HG03064 (cell line): Measurements from ENCODE around the gene HPSE2.

ENCODE experiments used
- ATAC-seq: cut with Tn5 transposase; IDR thresholded peaks from one replicate; pipeline ENCODE4 v1.9.1; 2021; ENCODE audit warnings: low read depth; ENCODE audit not compliant: unreplicated experiment

The HPSE2 gene

DNA sequence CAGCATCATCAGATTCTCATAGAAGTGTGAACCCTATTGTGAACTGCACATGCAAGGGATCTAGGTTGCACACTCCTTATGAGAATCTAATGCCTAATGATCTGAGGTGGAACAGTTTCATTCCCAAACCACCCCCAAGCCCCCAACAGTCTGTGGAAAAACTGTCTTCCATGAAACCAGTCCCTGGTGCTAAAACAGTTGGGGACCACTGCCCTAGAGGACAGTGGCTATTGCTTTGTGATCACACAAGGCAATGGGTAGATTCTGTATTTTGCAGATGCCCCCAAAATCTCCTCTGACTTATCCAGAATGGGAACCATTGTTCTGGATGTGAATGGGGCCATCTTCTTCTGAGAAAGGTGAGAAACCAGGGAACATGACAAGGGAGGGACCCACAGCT, 757.8 kb downstream of the HPSE2 start:
- no peak for ATAC-seq

- no peak for ATAC-seq
These were observed 761.0 kb downstream of the HPSE2 start for GRCh38 chr10:98474628-98475027.

DNA sequence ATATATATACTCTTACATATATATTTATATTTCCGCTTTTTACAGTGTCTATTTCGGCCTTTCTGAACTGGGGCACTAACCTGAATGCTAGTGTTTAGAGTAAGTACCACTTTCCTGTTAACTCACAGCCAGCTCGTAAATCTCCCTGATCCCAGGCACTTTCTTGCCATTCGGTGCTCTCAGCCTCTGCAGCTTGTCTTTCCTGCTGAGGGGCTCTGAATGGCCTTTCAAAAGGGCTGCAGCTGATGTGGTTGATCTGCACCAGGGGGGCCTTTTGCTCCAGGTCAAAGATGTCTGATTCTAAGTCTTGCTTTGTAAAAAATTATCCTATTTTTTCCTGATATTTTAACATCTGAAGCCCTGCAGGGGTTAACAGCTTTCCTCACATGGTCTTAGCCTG, 763.5 kb downstream of the HPSE2 start:
- no peak for ATAC-seq

DNA sequence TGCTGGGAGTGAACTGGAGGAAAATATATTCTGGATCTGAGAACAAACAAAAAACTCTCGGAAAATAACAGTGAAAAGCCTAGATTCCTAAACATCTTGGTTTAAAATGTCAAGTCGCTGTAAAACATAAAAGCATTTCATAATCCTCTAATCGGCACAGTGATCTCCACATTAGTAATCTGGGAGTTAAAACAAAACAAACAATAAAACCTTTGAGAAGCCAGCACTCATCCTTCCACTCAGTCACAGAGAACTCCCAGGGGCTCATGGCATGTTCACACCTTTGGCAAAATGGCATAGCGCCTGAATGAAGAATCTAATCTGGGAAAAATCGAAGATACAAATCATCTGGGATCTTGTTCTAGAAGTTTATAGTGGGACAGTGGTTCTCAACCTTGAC, 764.8 kb downstream of the HPSE2 start:
- ATAC-seq, result no peak

DNA sequence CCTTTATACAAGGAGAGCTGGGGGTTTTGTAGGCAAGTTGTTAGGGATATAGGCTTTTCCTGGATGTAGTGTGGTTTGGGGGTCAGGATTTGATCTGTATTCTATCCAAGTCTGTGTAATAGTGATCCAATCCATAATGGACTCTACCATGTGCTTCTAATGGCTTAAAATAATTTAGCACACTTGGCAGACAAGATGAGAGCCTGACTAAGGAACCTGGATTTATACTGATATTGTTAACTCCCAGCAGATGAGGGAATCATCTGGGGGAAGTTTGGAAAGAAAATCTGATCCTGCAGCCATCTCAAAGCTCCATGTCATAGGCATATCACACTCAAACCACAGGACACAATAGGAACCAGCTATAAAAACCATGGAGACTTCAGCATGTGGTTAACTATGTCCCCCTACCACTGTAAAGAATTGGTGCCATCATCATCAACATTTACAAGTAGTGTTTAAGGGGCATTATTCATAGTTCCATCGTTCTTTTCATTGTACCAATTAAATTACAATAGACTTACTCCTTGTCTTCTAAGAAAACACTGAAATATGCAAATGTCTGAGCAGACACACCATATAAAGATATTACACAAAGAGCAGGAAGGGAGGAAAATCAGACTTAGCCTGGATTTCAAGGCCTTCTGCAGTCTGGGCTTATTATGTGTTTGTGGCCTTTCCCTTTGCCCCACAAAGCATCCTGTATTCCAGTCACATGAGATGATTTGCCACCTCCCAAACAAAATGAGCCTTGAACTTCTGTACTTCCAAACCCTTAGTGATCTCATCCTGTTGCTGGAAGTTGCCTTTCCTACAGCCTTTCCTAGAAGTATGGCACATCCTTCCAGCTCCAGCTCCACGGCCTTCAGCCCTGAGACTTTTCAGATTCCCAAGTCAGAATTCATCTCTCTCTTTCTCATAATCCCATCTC, 766.4 kb downstream of the HPSE2 start:
- no peak for ATAC-seq

DNA sequence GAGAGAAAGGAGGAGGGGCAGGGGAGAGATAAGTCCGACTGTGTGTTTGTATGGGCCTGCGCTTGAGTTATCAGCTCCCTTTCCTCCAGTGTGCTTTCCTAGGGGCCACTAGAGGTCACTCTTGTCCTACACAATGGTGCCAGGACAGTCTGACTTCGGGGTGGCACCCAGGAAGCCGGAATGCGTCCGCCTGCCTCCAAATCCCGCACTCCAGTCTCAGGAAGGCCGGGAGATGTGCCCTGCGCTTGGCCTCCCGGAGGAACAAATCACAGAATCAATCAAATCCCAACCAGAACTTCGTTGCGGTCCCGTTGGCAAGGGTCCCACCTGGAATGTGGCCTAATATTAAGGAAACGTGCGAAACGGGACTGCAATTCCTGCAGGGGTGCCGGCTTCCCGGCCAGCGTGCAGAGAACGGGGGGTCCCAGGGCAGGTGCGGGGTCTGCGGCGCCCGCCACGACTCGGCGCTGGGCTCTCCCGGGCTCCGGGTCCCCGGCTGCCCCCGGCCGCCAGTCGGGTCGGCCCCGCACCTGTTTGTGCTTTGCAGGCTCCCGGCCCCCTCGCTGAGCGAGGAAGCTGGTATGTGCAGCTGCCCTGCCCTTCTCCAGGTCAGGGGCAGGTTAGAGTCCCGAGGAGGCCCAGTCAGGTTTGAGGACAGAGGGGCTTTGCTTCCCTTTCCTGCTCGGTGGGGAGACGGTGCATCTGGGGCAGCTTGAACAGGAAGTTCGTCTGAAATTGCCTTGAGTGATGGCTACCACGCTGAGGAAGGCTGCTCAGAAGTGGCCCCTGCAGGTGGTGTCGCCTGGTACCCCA, 767.9 kb downstream of the HPSE2 start:
- ATAC-seq, result peak; percentile 95

GRCh38 chr10:98466861-98467505, 768.7 kb downstream of the HPSE2 start:
- no peak for ATAC-seq

GRCh38 chr10:98465866-98466265, 769.8 kb downstream of the HPSE2 start:
- ATAC-seq, result no peak

DNA sequence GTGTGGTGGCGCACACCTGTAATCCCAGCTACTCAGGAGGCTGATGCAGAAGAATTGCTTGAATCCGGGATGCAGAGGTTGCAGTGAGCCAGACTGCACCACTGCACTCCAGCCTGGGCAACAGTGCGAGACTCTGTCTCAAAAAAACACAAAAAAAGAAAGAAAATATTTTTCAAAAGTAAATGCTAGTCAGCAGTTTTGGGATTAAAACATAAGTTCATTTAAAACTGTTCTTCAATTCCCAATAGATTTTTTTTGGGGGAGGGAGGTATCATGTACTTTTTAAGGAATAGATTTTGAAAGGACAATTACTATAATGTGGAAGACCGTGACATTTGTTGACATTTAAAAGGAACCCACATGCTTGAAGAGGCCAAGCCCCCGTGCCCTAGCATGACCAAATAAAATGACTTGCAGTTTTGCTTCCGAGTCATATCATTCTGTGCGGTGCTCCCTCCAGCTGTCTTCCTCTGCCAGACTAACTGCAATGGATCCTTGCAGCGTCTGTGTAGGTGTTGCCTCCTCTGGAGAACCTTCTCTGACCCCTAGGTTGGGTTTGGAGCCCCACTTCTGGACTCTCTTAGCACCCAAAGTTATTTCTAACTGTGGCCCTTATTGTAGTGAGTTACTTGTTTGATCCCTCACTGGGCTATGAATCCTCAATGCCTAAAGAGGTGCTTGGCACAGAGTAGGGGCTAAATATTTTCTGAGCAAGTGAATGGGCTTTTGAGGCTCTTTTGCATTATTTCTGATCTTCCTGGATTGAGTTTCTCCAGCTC, 771.5 kb downstream of the HPSE2 start:
- no peak for ATAC-seq

DNA sequence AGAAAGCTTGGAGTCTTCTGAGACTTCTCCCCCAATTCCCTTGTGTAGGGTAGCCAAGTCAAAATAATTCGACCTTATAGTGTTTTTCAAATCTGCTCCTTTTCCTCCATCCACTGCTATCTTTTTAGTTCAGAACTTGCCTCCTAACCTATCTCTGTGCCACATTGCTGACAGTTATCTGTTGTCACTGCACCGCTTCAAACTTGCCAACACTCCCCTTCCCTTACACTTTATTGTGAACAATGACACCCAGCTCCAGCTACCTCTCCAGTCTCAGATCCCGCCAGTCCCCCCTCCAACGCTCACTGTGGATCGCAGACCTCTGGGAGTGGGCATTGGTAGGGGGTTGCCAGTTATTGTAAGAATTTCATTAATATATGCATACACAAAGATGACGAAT, 772.6 kb downstream of the HPSE2 start:
- no peak for ATAC-seq

DNA sequence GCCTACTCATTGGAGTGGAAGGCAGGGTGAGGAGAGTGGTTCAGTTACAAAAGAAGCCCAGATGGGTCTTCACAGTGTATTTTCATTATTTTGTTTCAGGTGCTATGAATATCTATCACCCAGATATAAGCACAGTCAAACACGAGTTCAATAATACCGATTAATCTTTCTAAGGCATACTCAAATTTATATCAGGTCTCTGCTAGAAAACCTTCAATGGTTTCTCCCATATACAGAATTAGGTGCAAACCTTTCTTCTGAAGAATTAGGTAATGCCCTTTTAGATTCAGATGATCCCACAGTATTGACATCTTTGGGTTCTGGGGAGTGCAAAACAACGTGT, 774.2 kb downstream of the HPSE2 start:
- ATAC-seq, result no peak

GRCh38 chr10:98460837-98461499, 774.7 kb downstream of the HPSE2 start:
- ATAC-seq, result no peak

GRCh38 chr10:98458809-98459784, 776.6 kb downstream of the HPSE2 start:
- no peak for ATAC-seq

DNA sequence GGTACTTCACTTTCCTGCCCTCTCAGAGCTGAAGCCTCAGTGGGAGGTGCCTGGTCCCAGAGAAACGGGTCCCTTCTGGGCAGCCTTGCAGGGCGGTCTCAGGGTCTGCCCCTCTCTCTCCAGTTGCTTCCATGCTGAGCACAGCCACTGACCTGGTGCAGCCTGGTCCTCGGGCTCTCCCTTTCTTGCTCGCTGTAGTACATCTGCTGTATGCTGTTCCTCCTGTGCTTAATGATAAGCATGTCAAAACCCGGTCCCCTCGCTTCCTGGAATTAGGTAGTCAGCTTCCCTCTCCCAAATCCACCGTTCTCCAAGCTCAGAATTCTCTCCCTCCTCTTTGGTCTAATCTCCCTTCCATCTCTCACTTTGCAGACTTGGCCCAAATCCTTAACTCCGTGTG, 777.9 kb downstream of the HPSE2 start:
- ATAC-seq, result no peak

- ATAC-seq, result no peak
These were observed 778.8 kb downstream of the HPSE2 start for GRCh38 chr10:98456686-98457482.

DNA sequence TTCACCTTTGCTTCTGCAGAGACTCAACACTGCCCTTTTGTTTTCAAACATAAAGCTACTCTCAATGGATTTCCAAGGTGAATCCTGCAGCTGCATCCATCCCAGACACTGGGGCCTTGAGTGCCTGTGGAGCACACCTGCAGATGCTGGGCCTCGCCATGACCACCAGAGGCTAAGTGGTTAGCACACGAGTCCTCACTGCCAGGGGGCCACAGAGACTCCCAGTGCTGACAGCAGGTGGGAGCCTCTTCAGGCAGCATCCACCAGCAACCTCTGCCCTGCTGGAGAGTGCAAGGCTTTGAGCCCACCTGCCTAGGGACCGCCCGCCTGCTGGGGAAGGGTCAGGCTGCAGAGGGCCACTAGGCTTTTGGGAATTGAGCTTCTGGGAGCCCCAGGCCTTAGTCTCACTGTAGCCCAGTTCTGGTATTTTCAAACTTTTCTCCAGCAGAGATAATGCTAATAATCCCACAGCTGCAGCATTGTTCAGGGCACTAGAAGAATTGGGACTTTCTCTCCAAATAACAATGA, 779.5 kb downstream of the HPSE2 start:
- ATAC-seq, result no peak

DNA sequence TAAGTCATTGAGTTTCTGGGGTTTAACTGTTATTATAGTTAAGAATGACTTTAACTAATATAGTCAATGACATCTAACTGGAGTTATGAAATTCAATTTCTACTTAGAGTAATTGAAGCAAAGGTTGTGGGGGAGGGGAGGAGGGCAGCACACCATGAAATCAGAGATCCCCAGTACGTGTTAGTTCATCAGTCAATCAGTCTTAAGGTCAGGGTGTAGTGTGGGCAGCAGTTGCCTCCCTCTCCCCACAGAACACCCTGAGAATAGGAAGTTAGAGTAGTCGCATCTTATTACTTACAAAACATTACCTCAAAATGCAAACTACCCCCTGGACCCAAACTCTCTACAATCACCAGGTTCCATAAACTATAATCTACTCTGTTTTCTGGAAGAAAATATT, 781.9 kb downstream of the HPSE2 start:
- ATAC-seq, result no peak

DNA sequence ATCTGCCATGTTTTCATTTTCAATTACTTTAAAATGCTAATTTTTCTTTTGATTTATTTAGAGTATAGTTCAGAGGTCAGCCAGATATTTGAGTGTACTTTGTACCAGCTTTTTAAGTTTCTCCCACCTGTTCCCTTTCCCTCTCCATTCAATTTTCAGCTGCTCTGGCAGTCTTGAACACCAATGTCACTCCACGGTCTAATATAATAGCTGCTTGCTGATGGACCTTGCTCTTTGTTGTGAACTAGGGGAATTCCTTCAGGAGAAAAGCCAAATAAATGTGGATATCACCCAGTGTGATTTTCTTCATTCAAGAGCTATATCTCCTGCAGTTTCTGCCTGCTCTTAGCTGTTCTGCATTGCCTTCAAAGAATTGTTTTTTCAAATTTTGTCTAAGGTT, 785.0 kb downstream of the HPSE2 start:
- no peak for ATAC-seq
